ENCODE measurements around the gene ABCF2. TPM values are rescaled to one million over a fixed set of nuclear protein-coding genes. Genes with fewer than 3 reads are reported as not detected.

ABCF2 gene
- total RNA-seq, 2 experiments from 2014 or later, result 38.2 to 45.9 TPM

- Mint-ChIP-seq H3K27ac (no peak overlapping the region), H3K4me3 (no peak overlapping the region), H3K27me3 (ENCODE audit: low read depth) (peaks cover 5% of the 10 kb centered on the region), H3K9me3 (ENCODE audit: insufficient read depth) (no peaks in the 10 kb centered on the region), H3K4me1 (ENCODE audit: low read depth) (no peaks in the 10 kb centered on the region), H3K36me3 (ENCODE audit: low read depth) (no peaks in the 10 kb centered on the region)
- no peak for ATAC-seq
- ChIA-PET CTCF (interaction anchor here (0.7 kb wide), 1 partner anchor 27 kb away, joined by 4 read pairs; no protein-coding TSS in a partner anchor), POLR2A (no interaction called here)
- no peak for DNase-seq
Measured at GRCh38 chr7:151264615-151265014, 37.6 kb upstream of the ABCF2 start.

- no peak for DNase-seq
- H3K27me3 Mint-ChIP-seq (ENCODE audit: low read depth), result peaks cover 5% of the 10 kb centered on the region
- no peak overlapping the region for H3K27ac Mint-ChIP-seq
- H3K4me1 Mint-ChIP-seq (ENCODE audit: low read depth), result no peaks in the 10 kb centered on the region
- H3K4me3 Mint-ChIP-seq, result no peak overlapping the region
- POLR2A ChIA-PET, result interaction anchor here (0.5 to 0.6 kb wide), 2 partner anchors 528 to 843 kb away, joined by 3 read pairs; no protein-coding TSS in a partner anchor
- CTCF ChIA-PET, result interaction anchor here (1.6 kb wide), 1 partner anchor 17 kb away, joined by 6 read pairs; no protein-coding TSS in a partner anchor
- ATAC-seq, result no peak
- H3K9me3 Mint-ChIP-seq (ENCODE audit: insufficient read depth), result no peaks in the 10 kb centered on the region
- H3K36me3 Mint-ChIP-seq (ENCODE audit: low read depth), result no peaks in the 10 kb centered on the region
Measured at GRCh38 chr7:151261529-151261928, 34.5 kb upstream of the ABCF2 start.

- POLR2A ChIA-PET, result no interaction called here
- H3K4me3 Mint-ChIP-seq, result no peak overlapping the region
- H3K36me3 Mint-ChIP-seq (ENCODE audit: low read depth), result no peaks in the 10 kb centered on the region
- no peak overlapping the region for H3K27ac Mint-ChIP-seq
- H3K9me3 Mint-ChIP-seq (ENCODE audit: insufficient read depth), result no peaks in the 10 kb centered on the region
- CTCF ChIA-PET, result interaction anchor here (0.7 to 1.6 kb wide), 2 partner anchors 17 kb away, joined by 3 to 6 read pairs; no protein-coding TSS in a partner anchor
- no peaks in the 10 kb centered on the region for H3K4me1 Mint-ChIP-seq (ENCODE audit: low read depth)
- DNase-seq (no peak), ATAC-seq (no peak)
- peaks cover 5% of the 10 kb centered on the region for H3K27me3 Mint-ChIP-seq (ENCODE audit: low read depth)
Measured at GRCh38 chr7:151260883-151261282, 33.9 kb upstream of the ABCF2 start.

- Mint-ChIP-seq H3K4me3 (no peak overlapping the region), H3K27me3 (ENCODE audit: low read depth) (peaks cover 7% of the 10 kb centered on the region), H3K27ac (no peak overlapping the region), H3K36me3 (ENCODE audit: low read depth) (no peaks in the 10 kb centered on the region), H3K9me3 (ENCODE audit: insufficient read depth) (no peaks in the 10 kb centered on the region), H3K4me1 (ENCODE audit: low read depth) (no peaks in the 10 kb centered on the region)
- POLR2A ChIA-PET, result no interaction called here
- ATAC-seq (no peak), DNase-seq (no peak)
- CTCF ChIA-PET, result interaction anchor here (0.7 to 1.6 kb wide), 2 partner anchors 16 to 43 kb away, joined by 3 read pairs; no protein-coding TSS in a partner anchor
Measured at GRCh38 chr7:151260471-151260870, 33.5 kb upstream of the ABCF2 start.

GRCh38 chr7:151257990-151258389 is 31.0 kb upstream of the ABCF2 start:
- CTCF ChIA-PET, result no interaction called here
- ATAC-seq (no peak), DNase-seq (no peak)
- POLR2A ChIA-PET, result no interaction called here
- Mint-ChIP-seq H3K4me3 (no peak overlapping the region), H3K9me3 (ENCODE audit: insufficient read depth) (no peaks in the 10 kb centered on the region), H3K27me3 (ENCODE audit: low read depth) (peaks cover 25% of the 10 kb centered on the region), H3K36me3 (ENCODE audit: low read depth) (no peaks in the 10 kb centered on the region), H3K27ac (no peak overlapping the region), H3K4me1 (ENCODE audit: low read depth) (no peaks in the 10 kb centered on the region)

- ChIA-PET CTCF (interaction anchor here (2.0 kb wide), 1 partner anchor 11 kb away, joined by 5 read pairs; no protein-coding TSS in a partner anchor), POLR2A (interaction anchor here (0.6 kb wide), 2 partner anchors 10 to 220 kb away, joined by 3 read pairs; no protein-coding TSS in a partner anchor)
- DNase-seq (no peak), ATAC-seq (no peak)
- H3K4me3 Mint-ChIP-seq, result no peak overlapping the region
- peaks cover 33% of the 10 kb centered on the region for H3K27me3 Mint-ChIP-seq (ENCODE audit: low read depth)
- H3K36me3 Mint-ChIP-seq (ENCODE audit: low read depth), result no peaks in the 10 kb centered on the region
- no peak overlapping the region for H3K27ac Mint-ChIP-seq
- H3K4me1 Mint-ChIP-seq (ENCODE audit: low read depth), result peaks cover 2% of the 10 kb centered on the region
- H3K9me3 Mint-ChIP-seq (ENCODE audit: insufficient read depth), result no peaks in the 10 kb centered on the region
Measured at GRCh38 chr7:151256410-151257045, 29.5 kb upstream of the ABCF2 start.

- ChIA-PET POLR2A (no interaction called here), CTCF (interaction anchor here (1.1 kb wide), 1 partner anchor 56 kb away, joined by 3 read pairs; no protein-coding TSS in a partner anchor)
- DNase-seq (no peak), ATAC-seq (no peak)
- Mint-ChIP-seq H3K27me3 (ENCODE audit: low read depth) (peaks cover 40% of the 10 kb centered on the region), H3K4me3 (no peak overlapping the region), H3K4me1 (ENCODE audit: low read depth) (peaks cover 7% of the 10 kb centered on the region), H3K36me3 (ENCODE audit: low read depth) (no peaks in the 10 kb centered on the region), H3K27ac (no peak overlapping the region), H3K9me3 (ENCODE audit: insufficient read depth) (no peaks in the 10 kb centered on the region)
Measured at GRCh38 chr7:151255390-151255789, 28.4 kb upstream of the ABCF2 start.

- ChIA-PET CTCF (interaction anchor here (1.1 kb wide), 1 partner anchor 57 kb away, joined by 3 read pairs; no protein-coding TSS in a partner anchor), POLR2A (no interaction called here)
- peaks cover 7% of the 10 kb centered on the region for H3K4me1 Mint-ChIP-seq (ENCODE audit: low read depth)
- no peak overlapping the region for H3K4me3 Mint-ChIP-seq
- no peaks in the 10 kb centered on the region for H3K36me3 Mint-ChIP-seq (ENCODE audit: low read depth)
- H3K27me3 Mint-ChIP-seq (ENCODE audit: low read depth), result peaks cover 46% of the 10 kb centered on the region
- H3K27ac Mint-ChIP-seq, result no peak overlapping the region
- ATAC-seq (no peak), DNase-seq (no peak)
- no peaks in the 10 kb centered on the region for H3K9me3 Mint-ChIP-seq (ENCODE audit: insufficient read depth)
Measured at GRCh38 chr7:151254851-151255250, 27.8 kb upstream of the ABCF2 start.

GRCh38 chr7:151254316-151254715 is 27.3 kb upstream of the ABCF2 start:
- no peak for DNase-seq
- peaks cover 49% of the 10 kb centered on the region for H3K27me3 Mint-ChIP-seq (ENCODE audit: low read depth)
- CTCF ChIA-PET, result no interaction called here

GRCh38 chr7:151252961-151253711 is 26.1 kb upstream of the ABCF2 start:
- no peaks in the 10 kb centered on the region for H3K36me3 Mint-ChIP-seq (ENCODE audit: low read depth)
- ChIA-PET POLR2A (no interaction called here), CTCF (interaction anchor here (1.3 to 1.5 kb wide), 2 partner anchors 9 to 85 kb away, joined by 3 to 5 read pairs; no protein-coding TSS in a partner anchor)
- peaks cover 15% of the 10 kb centered on the region for H3K4me1 Mint-ChIP-seq (ENCODE audit: low read depth)
- no peak for DNase-seq
- H3K27ac Mint-ChIP-seq, result no peak overlapping the region
- ATAC-seq, result no peak
- H3K4me3 Mint-ChIP-seq, result no peak overlapping the region
- H3K9me3 Mint-ChIP-seq (ENCODE audit: insufficient read depth), result no peaks in the 10 kb centered on the region
- peaks cover 55% of the 10 kb centered on the region for H3K27me3 Mint-ChIP-seq (ENCODE audit: low read depth)

More at GRCh38 chr7:151254316-151254715, 27.3 kb upstream of the ABCF2 start:
- POLR2A ChIA-PET, result no interaction called here
- Mint-ChIP-seq H3K4me3 (no peak overlapping the region), H3K36me3 (ENCODE audit: low read depth) (no peaks in the 10 kb centered on the region), H3K9me3 (ENCODE audit: insufficient read depth) (no peaks in the 10 kb centered on the region), H3K4me1 (ENCODE audit: low read depth) (peaks cover 10% of the 10 kb centered on the region), H3K27ac (no peak overlapping the region)
- ATAC-seq, result no peak

GRCh38 chr7:151252561-151252835 is 25.5 kb upstream of the ABCF2 start:
- POLR2A ChIA-PET, result no interaction called here
- CTCF ChIA-PET, result interaction anchor here (0.9 to 1.5 kb wide), 3 partner anchors 9 to 84 kb away, joined by 3 to 5 read pairs (median 3); no protein-coding TSS in a partner anchor
- ATAC-seq (no peak), DNase-seq (no peak)
- Mint-ChIP-seq H3K27ac (no peak overlapping the region), H3K36me3 (ENCODE audit: low read depth) (no peaks in the 10 kb centered on the region), H3K4me1 (ENCODE audit: low read depth) (peaks cover 18% of the 10 kb centered on the region), H3K9me3 (ENCODE audit: insufficient read depth) (no peaks in the 10 kb centered on the region), H3K27me3 (ENCODE audit: low read depth) (peaks cover 60% of the 10 kb centered on the region), H3K4me3 (no peak overlapping the region)
